ENCODE results near the gene CDK18.

Gene CDK18

DNA sequence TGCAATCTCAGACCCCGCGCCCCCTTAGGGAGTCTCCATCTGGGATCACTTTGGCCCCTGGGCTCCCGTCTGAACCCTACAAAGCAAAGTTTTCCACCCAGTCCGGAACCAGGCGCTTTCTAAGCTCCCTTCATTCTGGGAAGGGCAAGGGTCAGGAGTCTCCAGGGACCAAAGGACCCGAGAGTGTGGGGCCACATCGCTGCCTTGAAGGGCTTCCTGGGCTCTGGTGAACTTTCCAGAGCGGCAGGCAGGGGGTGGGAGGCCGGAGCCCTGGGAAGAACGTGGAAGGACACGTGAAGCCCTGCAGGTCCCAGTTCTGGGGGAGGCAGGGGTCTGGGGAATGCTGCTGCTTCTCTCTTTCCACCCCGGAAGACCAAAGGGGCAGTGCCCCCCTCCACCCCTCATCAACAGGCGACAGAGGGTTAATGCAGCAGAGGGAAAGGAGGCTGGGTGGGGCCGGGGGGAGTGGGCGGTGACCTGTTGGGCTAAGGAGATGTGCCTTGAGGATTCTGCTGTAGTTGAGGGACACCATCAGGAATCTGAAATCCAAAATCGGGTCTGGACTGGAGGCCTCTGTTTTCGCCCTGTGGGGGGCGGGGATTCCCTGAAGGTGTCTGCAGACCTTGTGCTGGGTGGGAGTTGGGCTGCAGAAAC is 734 bp downstream of the CDK18 start:
- DNase-seq (ENCODE audit: low read depth) = no peak

DNA sequence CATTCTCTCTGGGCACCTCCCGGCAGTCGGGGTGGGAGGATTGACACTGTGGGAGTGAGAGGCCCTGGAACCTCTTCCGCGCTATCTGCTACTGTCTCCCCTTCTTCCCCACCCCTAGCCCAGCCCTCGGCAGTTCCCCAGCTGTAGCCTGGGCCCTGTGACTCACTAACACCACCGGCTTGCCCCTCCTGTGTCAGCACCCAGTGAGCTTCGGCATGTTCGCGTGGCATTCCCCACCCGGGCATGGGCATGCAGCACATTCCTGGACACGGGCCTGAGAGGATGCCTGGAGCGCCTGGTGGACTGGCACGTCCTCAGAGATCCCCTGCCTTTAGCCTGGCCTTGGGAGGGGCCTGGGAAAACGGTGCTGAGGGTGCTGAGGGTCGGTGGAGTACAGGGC is 1.3 kb downstream of the CDK18 start:
- no peak for DNase-seq (ENCODE audit: low read depth)

DNA sequence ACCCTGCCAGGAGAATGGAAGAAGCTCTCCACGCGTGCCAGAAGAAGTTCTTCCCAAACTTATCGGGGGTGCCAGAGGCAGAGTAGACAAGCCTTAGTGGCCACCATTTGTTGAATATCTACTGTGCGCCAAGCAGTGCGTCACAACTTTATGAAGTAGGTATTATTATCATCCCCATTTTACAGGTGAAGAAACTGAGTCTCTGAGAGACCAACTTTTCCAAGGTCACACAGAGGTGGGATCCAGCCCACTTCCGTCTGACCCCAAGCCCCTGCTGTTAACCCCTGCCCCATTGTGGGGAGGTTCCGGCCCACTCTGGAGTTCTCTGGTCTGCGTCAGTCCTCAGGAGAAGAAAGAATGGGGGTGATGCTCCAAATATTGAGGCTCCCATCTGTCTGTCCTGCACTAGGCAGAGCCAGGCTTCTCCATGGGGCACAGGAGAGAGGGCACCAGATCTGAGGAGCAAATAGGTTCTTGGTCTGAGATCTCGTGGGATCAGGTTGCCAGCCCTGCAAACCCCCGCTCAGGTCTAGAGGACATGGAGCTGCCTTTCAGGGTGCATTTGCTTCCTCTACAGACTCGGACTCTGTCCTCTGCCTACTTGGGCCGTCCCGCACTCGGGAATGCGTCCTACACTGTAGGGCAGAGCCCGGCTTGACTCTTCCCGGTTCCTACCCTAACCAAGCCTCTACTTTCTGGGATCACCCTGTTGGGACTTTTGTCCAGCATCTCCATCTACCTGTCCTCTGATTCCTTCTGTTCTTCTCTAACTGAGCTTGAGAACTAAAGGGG is 2.1 kb downstream of the CDK18 start:
- DNase-seq (ENCODE audit: low read depth) = no peak

DNA sequence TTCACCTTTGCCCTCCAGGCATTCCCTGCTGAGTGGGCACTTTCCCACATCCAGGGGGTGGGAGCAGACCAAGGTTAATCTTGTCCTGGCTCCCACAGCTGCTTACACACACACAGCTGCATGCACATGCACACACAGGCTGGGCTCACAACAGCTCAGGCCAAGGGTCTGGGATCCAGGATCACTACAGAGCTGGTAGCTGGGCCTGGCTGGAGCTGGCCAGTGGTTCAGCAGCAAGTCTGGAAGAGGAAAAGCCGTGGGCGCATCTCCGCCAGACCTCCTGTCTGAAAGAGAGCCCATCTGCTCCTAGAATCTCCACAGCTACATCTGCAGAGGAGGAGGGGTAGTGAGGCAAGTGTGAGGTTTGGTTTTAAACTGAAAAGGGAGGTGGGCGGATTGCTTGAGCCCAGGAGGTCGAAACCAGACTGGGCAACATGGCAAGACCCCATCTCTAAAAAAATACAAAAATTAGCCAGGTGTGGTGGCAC is 3.8 kb downstream of the CDK18 start:
- DNase-seq (ENCODE audit: low read depth) = no peak

DNA sequence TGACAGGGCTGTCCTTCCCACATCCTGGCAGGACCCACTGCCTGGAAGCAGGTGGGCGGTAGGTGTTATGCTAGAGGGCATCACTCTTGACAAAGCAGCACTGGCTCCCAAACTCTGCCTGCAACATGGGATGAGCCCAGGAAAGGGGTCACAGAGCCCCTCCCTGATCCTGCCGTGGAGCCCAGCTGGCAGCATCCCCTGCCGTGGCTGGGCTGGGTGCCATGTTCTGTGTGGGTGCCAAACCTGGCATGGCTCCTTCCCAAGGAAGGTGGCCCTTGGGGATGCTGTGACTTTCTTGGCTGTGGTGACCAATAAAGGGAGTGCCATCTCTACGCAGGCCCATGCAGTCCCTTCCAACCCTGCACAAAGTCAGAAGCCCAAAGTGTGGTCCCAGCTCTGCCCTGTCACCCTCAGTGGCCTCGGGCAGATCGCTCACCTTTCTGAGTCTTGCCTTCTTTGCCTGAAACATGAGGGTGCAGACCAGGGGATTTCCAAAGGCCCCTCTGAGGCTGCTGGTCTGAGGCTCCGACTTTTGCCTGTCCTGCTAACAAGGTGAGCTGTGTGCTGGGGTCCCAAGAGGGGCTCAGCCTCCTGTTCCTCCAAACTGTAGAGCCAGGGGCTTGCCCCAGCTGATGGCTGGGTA is 6.0 kb downstream of the CDK18 start:
- DNase-seq (ENCODE audit: low read depth) = no peak

DNA sequence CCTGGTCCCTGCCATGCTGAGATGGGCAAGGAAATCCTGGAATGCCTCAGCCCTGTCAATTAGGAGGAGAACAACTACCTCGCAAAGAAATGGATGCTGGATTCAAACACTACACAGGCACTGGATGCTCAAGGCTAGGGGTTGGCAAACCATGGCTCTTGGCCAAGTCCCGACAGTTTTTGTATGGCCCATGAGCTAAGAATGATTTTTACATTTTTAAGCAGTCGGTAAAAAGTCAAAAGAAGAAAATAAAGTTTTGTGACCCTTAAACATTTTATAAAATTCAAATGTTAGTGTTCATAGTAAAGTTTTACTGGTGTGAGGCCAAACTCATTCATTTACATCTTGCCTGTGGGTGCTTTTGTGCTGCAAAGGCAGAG is 6.5 kb downstream of the CDK18 start:
- no peak for DNase-seq (ENCODE audit: low read depth)

DNA sequence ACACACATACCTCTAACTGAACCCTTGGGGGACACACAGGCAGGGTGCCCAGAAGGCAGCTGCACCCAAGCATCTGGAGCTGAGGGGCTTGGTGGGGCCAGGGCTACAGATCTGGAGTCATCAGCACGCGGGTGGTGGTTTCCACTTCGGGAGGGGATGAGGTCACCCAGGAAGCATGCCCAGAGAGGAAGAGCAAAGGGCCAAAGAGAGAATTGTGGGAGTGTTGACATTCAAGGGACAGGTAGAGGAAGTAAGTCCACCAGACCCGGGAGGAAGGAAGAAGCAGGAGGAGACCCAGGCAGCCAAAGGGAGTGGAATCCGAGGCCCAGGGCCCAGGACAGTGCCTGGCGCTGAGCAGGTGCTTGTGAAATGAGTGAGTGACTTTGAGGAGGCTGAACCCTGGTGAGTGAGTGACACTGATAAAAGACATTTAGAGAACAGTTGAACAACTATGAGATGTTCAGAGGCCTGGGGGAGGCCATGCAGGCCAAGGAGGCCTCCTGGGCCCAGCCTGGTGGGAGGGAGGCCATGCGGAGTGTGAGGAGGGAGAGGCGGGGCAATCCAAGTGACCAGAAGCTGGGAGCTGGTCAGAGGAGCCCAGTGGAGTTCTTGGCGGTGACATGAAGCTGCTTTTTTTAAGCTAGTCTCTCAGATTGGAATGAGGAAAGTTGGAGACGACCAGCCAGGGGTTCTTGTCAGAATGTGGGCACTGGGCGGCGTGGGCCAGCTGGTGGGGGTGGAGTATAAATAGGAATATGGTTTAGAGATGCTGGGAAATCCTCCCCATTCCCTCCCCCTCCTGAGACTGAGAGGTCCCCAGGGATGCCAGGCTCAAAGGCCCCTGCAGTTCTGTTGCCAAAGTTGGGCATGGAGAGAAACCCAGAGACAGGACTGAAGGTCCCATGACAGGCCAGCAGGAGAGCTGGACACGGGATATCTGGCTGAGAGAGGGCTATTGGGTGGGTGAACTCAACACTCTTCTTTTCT is 7.9 kb downstream of the CDK18 start:
- no peak for DNase-seq (ENCODE audit: low read depth)

DNA sequence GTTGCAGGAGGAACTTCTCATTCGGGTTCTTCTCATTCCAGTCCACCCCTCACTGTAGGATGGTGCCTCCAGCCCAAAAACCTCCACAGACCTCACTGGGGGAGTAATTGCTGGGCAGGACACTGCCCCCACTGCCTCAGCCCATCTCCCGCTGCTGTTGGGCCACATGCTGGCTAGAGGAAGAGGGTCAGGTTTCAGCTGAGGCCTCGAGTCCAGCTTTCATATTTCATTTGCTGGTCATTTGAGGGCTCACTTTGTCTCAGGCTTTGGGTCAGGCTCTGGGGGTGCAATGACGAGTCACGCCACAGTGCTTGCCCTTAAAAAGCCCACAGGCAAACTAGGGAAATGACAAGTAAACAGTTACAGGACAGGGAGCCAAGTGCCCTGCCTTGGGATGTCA is 9.3 kb downstream of the CDK18 start:
- no peak for DNase-seq (ENCODE audit: low read depth)

DNA sequence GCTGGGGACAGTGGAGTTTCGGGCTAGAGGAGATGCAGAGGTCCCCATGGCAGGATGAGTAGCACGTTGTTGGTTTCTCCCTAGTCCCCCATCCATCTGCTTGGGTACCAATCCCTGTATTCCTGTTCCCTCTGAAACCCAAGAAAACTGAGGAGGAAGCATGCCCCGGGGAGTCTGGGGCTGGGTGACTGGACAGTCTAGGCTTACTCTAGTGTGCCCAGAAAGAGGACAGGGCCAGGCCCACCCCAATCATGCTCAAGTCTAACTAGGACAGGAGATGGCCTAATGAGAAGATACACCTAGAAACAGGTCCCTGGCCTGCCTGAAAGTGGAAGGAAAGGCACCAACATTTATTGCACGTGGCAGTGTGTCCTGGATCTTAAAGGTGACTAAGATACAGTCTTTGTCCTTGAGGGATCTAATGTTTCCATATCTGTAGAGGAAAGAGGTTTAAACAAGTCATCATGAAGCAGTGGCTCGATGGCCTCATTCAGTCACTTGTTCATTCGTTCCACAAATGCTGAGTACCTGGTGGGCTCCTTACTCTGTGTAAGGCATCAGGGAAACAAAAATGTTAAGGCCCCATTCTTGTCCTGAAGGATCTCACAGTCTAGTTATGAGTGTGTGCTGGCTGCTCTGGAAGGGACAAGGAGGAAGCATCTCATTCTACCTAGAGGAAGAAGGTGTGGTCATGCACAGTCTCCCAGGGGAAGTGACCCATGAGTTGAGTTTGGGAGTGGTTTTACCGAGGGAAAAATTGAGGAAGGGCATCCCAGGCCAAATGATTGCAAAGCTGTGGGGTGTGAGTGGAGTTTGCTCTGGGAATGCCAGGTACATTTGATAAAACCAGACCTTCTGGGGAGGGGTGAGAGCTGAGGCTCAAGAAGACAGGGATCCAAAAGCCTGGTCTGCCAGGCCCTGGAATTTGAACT is 10.0 kb downstream of the CDK18 start:
- no peak for DNase-seq (ENCODE audit: low read depth)

DNA sequence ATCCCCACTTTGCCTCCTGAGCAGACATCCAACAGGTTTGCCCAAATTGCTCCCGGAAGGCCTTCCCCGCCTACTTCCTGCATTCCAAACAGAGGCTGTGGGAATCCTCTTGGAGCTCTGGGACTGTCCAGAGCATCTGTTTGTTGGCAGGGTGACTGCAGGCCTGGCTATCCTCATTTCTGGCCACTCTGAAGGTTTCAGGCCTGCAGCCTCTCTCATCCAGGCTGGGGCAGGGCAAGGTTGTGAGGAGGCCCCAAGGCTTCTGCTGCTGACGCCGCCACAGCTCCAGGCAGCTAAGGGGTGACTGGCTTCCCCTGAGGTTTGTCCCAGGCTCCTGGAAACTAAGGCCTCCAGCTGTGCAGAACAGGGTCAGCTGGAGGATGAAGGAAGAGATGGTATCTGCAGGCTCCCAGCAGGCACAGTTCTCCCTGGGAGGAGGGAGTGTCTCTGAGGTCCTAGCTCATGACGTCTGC is 11.3 kb downstream of the CDK18 start:
- DNase-seq (ENCODE audit: low read depth) = no peak

DNA sequence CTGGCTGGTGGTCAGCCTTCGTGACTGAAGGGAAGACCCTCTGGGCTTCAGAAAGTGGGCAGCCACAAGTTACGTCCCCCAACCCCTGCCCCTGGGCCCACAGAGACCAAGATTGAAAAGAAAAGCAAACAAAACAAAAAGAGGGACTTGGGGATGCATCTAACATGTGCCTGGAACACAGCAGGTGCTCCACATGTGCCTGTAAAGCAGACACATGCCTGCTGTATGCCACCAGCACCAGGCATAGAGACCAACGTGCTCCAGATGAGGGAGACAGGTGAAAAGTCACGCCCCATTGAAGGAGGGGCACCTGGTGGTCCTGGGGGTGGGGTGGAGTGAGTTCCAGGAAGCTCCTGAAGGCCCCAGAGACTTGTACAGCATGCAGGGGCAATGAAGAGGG is 11.9 kb downstream of the CDK18 start:
- DNase-seq (ENCODE audit: low read depth) = no peak

DNA sequence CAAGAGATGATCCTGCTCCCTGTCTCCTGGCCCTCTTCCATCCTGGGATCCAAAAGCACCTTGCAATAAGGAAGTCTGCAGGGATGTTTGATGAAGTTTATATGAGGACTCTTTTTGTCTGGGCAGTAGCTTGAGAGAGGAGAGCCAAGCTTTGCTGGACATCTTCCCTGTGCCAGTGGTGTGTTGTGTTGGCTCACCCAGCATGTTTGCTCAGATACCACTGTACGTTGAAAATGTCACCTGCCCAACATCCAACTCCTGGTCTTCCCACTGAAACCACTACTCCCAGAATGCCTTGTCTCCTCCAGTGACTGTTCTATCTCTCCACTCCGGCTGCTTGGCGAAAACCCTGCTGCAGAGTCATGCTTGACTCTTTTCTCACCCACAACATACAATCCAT is 12.8 kb downstream of the CDK18 start:
- no peak for DNase-seq (ENCODE audit: low read depth)

DNA sequence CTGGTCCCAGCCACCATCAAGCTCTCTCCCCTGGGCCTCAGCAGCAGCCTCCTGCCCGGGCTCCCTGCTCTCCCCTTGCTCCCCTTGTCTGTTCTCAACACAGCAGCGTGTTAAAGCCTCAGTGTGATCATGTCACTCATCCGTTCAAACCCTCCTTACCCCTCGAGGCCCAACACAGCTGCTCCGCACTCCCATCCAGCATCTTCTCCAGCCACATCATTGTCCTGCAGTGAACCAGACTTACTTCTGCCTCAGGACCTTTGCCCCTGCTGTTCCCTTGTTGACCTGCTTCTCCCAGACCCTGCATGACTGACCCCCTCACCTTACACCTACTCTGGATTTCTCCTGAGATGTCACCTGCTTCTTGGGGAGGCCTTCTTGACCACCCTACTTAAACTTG is 13.3 kb downstream of the CDK18 start:
- no peak for DNase-seq (ENCODE audit: low read depth)

DNA sequence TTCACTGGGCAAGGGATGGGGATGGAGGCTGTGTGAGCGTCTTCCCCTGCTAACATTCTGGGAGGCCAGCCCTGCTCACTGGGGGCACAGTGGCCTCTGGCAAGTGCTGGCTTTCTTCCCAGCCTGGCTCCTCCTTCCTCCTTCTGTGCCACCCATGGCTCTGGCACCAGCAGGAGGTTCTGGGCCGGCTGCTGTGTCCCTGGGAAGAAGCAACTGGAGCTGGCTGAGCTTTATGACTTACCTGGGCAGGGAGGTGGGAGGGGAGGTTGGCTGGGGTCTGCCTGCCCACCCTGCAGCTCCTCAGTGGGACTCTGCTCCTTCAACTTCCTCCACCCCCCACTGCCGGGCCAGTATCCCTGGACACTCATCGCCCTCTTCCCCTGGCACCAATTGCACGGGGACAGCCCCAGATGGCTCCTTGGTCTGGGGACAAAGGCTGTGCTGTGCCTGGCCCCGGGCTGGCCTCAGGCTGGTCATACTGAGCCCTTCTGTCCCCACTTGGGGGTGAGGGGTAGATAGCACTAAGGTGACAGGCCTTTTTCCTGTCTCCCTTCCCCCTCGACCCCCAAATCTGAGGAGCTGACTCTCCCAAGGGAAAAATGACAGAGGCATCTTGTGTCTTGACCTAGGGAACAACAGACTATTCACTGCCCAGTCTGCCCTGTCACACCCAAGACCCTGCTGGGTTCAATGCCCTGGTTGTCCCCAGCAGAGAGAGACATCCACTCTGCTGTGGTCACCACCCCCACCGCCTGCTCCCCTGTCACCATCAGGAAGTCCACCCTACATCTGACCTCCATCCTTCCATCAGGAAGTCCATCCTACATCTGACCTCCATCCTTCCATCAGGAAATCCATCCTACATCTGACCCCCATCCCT is 14.4 kb downstream of the CDK18 start:
- no peak for DNase-seq (ENCODE audit: low read depth)

DNA sequence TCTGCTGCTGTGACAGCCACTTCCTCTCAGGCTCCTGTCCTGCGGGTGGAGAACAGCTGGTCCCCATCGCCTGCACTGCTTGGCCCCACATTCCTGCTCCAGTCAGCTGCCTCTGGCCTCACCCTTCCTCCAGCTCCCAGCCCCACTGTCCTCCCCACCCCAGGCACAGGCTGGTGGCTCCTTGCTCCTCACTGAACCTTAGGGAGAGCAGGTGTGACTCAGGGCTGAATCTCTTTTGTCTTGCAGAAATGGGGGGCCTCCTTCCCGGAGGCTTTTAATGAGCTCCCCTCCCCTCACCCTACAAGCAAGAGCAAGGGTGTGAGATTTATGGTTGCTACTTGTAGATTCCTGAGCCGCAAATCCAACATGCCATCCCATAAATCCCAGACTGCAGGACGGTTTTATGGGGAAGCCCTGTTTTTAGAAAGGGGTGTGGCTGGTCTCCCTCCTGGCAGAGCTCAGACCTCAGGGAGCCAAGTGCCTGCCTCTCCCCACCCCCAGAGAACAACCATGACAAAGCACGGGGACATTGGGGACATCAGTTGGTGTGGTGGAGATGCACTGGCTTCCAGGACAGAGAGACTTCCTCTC is 15.2 kb downstream of the CDK18 start:
- no peak for DNase-seq (ENCODE audit: low read depth)

DNA sequence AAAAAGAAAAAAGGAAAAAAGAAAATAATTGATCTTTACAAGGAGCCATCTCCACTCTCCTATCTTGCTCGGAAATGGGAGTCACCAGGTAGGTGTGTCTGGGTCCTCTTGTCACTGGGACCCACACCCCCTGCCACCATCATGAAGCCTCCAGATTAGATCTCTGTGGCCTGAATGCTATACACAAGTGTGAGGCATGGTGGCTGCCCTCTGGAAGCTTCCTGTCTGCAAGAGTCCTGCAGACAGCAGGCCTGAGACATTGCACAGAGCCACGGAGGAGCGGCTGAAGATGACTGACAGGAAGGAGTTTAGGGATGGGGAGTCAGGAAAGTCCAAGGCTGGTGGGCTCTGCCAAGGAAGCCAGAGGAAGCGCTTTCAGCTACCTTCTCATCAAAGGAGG is 16.2 kb downstream of the CDK18 start:
- no peak for DNase-seq (ENCODE audit: low read depth)

DNA sequence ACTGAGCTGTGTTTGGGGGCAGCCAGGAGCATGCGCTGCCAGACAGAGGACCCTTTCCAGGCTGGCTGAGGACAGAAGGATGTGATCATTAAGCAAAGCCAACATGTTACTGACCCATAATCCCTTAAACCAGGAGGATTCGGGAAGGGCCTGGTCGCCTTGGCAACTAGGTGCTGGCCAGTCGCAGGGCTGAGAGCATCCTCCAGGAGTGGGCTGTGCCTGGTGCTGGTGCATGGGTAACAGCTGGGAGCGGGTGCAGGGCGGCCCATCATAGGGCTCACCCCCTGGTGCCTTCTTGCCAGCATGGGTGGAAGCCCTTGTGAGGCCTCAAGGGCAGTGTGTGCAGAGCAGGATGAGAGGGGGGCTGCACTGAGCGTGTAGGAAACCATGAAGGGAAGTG is 17.2 kb downstream of the CDK18 start:
- no peak for DNase-seq (ENCODE audit: low read depth)

DNA sequence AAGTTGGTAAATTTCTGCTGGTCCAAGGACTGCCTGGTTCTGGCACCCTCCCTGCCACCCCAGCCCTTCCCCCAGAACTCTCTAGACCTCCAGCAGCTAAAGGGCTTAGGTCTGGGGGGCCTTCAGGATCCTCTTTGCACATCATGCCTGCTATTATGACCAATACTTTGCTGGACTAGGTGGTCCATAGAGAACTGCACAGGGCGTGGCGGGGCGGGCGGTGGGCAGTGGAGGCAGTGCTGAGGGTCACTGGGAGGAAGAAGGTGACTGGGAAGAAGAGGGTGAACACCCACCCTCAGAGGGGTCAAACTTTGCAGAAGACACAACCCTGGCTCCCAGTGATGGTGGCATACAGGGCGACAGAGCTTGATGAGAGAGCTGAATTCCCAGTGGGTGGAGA is 18.2 kb downstream of the CDK18 start:
- DNase-seq (ENCODE audit: low read depth) = no peak

DNA sequence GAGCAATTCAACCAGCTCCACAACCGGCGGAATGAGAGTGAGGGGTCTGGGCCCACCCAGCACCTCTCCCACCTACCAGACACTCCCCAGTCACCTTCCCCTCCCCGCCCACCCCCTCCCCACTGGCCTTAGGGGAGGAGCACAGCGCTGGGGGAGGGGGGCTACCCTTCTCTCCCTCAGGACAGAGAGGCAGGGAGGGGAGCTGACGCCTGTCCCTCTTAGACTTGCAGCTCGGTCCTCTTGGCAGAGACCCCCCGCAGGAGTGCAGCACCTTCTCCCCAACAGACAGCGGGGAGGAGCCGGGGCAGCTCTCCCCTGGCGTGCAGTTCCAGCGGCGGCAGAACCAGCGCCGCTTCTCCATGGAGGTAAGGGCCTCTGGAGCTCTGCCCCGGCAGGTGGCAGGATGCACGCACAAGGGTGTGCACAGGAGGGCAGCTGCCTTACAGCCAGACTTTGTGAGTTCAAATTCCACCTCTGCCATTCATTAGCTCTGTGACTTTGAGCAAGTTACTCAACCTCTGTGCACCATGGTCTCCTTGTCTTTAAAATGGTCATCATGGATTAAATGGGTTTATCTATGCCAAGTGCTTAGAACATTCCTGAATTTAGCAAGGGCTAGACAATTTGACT is 18.9 kb downstream of the CDK18 start:
- no peak for DNase-seq (ENCODE audit: low read depth)
